HCT116 (cell line): ENCODE data around the gene GSTO1. TPM values are rescaled to one million over a fixed set of nuclear protein-coding genes. Genes with fewer than 3 reads are reported as not detected.

Experiments
- ATAC-seq: fragments of 200-7000 bp; cut with Tn5 transposase; 2 replicates; pipeline ENCODE4 v1.9.1; 2020; ENCODE audit warnings: mild to moderate bottlenecking, moderate library complexity
- BruUV-seq: library from RNA; stranded (reverse); fragments of 400-500 nt; replicated peaks from 2 replicates; lab custom pipeline; 2021; lab: Mats Ljungman, UMichigan
- CTCF ChIA-PET: fragments of 300-600 bp; sonication (Branson Sonifier 250); formaldehyde crosslinking; loops from one replicate; lab custom pipeline; 2021; ENCODE audit warnings: antibody characterized with exemption; lab: Charles Lee
- POLR2A ChIA-PET: fragments of 300-600, 350-600 bp; sonication (Branson Sonifier 250); formaldehyde crosslinking; loops from one replicate; lab custom pipeline; 2021; ENCODE audit warnings: antibody characterized with exemption; lab: Charles Lee
- RAD21 ChIA-PET, 2 experiments: fragments of 300-600 bp; sonication (Branson Sonifier 250); formaldehyde crosslinking; loops; one replicate each; lab custom pipeline; 2023; ENCODE audit warnings: low total read pairs in 2 of 2; ENCODE audit not compliant: uncharacterized antibody in 2 of 2, unreplicated experiment in 2 of 2, low non-redundant PET in 1 of 2; lab: Charles Lee
- DNase-seq: peaks from one replicate; pipeline ENCODE4 v3.0.0-alpha.2; 2010; ENCODE audit warnings: low read depth, low spot score
- H2AFZ ChIP-seq: fragments of 200-600 bp; shearing (Covaris generic), sonication (generic); 2 replicates; pipeline ENCODE4 v1.6.1; 2017; ENCODE audit warnings: low read depth, mixed run types, mixed read lengths, antibody characterized with exemption, low read length; ENCODE audit not compliant: poor library complexity, severe bottlenecking
- H3K27ac ChIP-seq: 2 replicates; pipeline ENCODE4 v1.5.1; 2012; ENCODE audit warnings: low read depth, low read length
- H3K27me3 ChIP-seq: fragments of 200-600 bp; sonication (generic); 2 replicates; pipeline ENCODE4 v1.6.1; 2016; ENCODE audit warnings: mixed run types, low read length, mixed read lengths; ENCODE audit not compliant: insufficient read depth
- H3K36me3 ChIP-seq, 2 experiments: fragments of 200-500 bp in 1 of 2; fragments of 200-600 bp in 1 of 2; sonication (Bioruptor generic) in 1 of 2; sonication (generic) in 1 of 2; 2 replicates each; pipeline versions ENCODE4 v1.5.1 to v1.6.1; 2014 to 2016; ENCODE audit warnings: low read length in 2 of 2, inconsistent platforms in 1 of 2, mixed read lengths in 1 of 2, mixed run types in 1 of 2; ENCODE audit not compliant: insufficient read depth in 2 of 2, control insufficient read depth in 1 of 2
- H3K4me1 ChIP-seq, 2 experiments: fragments of 200-600 bp in 1 of 2; sonication (generic) in 1 of 2; 2 replicates each; pipeline versions ENCODE4 v1.5.1 to v1.6.1; 2012 to 2017; ENCODE audit warnings: low read length in 2 of 2, inconsistent platforms in 1 of 2, mild to moderate bottlenecking in 1 of 2, mixed read lengths in 1 of 2, mixed run types in 1 of 2, moderate library complexity in 1 of 2; ENCODE audit not compliant: insufficient read depth in 2 of 2, control insufficient read depth in 1 of 2
- H3K4me2 ChIP-seq: fragments of 200-600 bp; sonication (generic); 2 replicates; pipeline ENCODE4 v1.6.1; 2017; ENCODE audit warnings: mixed run types, low read length, mixed read lengths
- H3K4me3 ChIP-seq, 2 experiments: fragments of 200-600 bp in 1 of 2; sonication (generic) in 1 of 2; replicated peaks in 1 of 2; 2 replicates each; pipeline ENCODE4 v1.5.1; 2011 to 2016; ENCODE audit warnings: low read length in 2 of 2, control low read depth in 1 of 2, low read depth in 1 of 2, mild to moderate bottlenecking in 1 of 2, mixed read lengths in 1 of 2, mixed run types in 1 of 2
- H3K79me2 ChIP-seq: fragments of 200-600 bp; sonication (generic); 2 replicates; pipeline ENCODE4 v1.6.1; 2017; ENCODE audit warnings: mild to moderate bottlenecking, mixed run types, low read length, moderate library complexity, mixed read lengths; ENCODE audit not compliant: insufficient read depth
- H3K9ac ChIP-seq: fragments of 200-600 bp; sonication (generic); 2 replicates; pipeline ENCODE4 v1.6.1; 2016; ENCODE audit warnings: low read length, mixed read lengths
- H3K9me2 ChIP-seq: fragments of 200-600 bp; sonication (generic), shearing (Covaris generic); 2 replicates; pipeline ENCODE4 v1.6.1; 2017; ENCODE audit warnings: mixed run types, mild to moderate bottlenecking, moderate library complexity; ENCODE audit not compliant: insufficient read depth
- H3K9me3 ChIP-seq, 2 experiments: fragments of 200-500 bp in 1 of 2; fragments of 200-600 bp in 1 of 2; sonication (Bioruptor generic) in 1 of 2; sonication (generic) in 1 of 2; 2 replicates each; pipeline ENCODE4 v1.6.1; 2014 to 2017; ENCODE audit warnings: low read length in 2 of 2, mixed read lengths in 2 of 2, inconsistent platforms in 1 of 2, low read depth in 1 of 2, mild to moderate bottlenecking in 1 of 2, mixed run types in 1 of 2, moderate library complexity in 1 of 2; ENCODE audit not compliant: control insufficient read depth in 1 of 2, insufficient read depth in 1 of 2
- H4K20me1 ChIP-seq: fragments of 200-600 bp; sonication (generic), shearing (Covaris generic); 2 replicates; pipeline ENCODE4 v1.6.1; 2017; ENCODE audit warnings: mixed run types, mild to moderate bottlenecking, moderate library complexity; ENCODE audit not compliant: insufficient read depth
- CBX3 ChIP-seq: IDR thresholded peaks from 2 replicates; pipeline ENCODE4 v1.6.1; 2012; ENCODE audit warnings: low read depth
- CEBPB ChIP-seq: IDR thresholded peaks from 2 replicates; pipeline ENCODE4 v1.6.1; 2012; ENCODE audit warnings: low read depth
- ELF1 ChIP-seq: IDR thresholded peaks from 2 replicates; pipeline ENCODE4 v1.6.1; 2012; ENCODE audit warnings: low read depth, borderline replicate concordance
- EZH2 ChIP-seq: fragments of 200-600 bp; sonication (generic); IDR thresholded peaks from 2 replicates; pipeline ENCODE4 v1.6.1; 2017; ENCODE audit warnings: antibody characterized with exemption, mixed run types
- EZH2phosphoT487 ChIP-seq: fragments of 200-600 bp; IDR thresholded peaks from 2 replicates; pipeline ENCODE4 v1.6.1; 2018; ENCODE audit warnings: antibody characterized with exemption, borderline replicate concordance
- JUND ChIP-seq: IDR thresholded peaks from 2 replicates; pipeline ENCODE4 v1.6.1; 2012
- POLR2A ChIP-seq: IDR thresholded peaks from 2 replicates; pipeline ENCODE4 v1.7.0; 2011; ENCODE audit warnings: borderline replicate concordance; ENCODE audit not compliant: insufficient read depth, insufficient read length; ENCODE audit errors: extremely low read depth
- RAD21 ChIP-seq: IDR thresholded peaks from 2 replicates; pipeline ENCODE4 v1.6.1; 2012; ENCODE audit warnings: low read depth, mild to moderate bottlenecking
- SIN3A ChIP-seq: IDR thresholded peaks from 2 replicates; pipeline ENCODE4 v1.6.1; 2012; ENCODE audit warnings: low read depth
- SRF ChIP-seq: IDR thresholded peaks from 2 replicates; pipeline ENCODE4 v1.6.1; 2012; ENCODE audit warnings: low read depth
- TCF7L2 ChIP-seq: IDR thresholded peaks from 2 replicates; pipeline ENCODE4 v1.7.0; 2011; ENCODE audit warnings: borderline replicate concordance, inconsistent platforms; ENCODE audit not compliant: insufficient read depth, insufficient read length; ENCODE audit errors: extremely low read depth
- YY1 ChIP-seq: IDR thresholded peaks from 2 replicates; pipeline ENCODE4 v1.6.1; 2011; ENCODE audit warnings: low read length, low read depth, moderate library complexity, mild to moderate bottlenecking; ENCODE audit not compliant: insufficient replicate concordance; ENCODE audit errors: extremely low read depth
- ZFX ChIP-seq: fragments of 450-650 bp; IDR thresholded peaks from 2 replicates; pipeline ENCODE4 v1.6.1; 2017
- intact Hi-C: fragments of 100-400 bp; cut with micrococcal nuclease; formaldehyde crosslinking; loops from 2 replicates; pipeline ENCODE4 v1.10.0; 2022
- total RNA-seq: library from RNA; stranded (reverse); gene quantifications from one replicate; pipeline ENCODE4 v1.2.1, GENCODE V29; 2021; ENCODE audit not compliant: unreplicated experiment
- TF ChIP-seq, protein P1 (sequence below), 3 experiments: fragments of 200-600 bp in 1 of 3; sonication (generic) in 1 of 3; IDR thresholded peaks in 2 of 3; conservative IDR thresholded peaks in 1 of 3; 2 replicates each; pipeline ENCODE4 v1.5.1; 2012 to 2017; ENCODE audit warnings: low read depth in 2 of 3, low read length in 2 of 3, antibody characterized with exemption in 1 of 3, borderline replicate concordance in 1 of 3, control low read depth in 1 of 3, mild to moderate bottlenecking in 1 of 3, mixed read lengths in 1 of 3, mixed run types in 1 of 3, moderate library complexity in 1 of 3; ENCODE audit not compliant: insufficient read depth in 1 of 3
- TF ChIP-seq, protein P2 (sequence below): IDR thresholded peaks from 2 replicates; pipeline ENCODE4 v1.6.1; 2012; ENCODE audit warnings: low read depth
- TF ChIP-seq, protein P3 (sequence below): IDR thresholded peaks from 2 replicates; pipeline ENCODE4 v1.6.1; 2012
- TF ChIP-seq, protein P4 (sequence below): IDR thresholded peaks from 2 replicates; pipeline ENCODE4 v1.6.1; 2012

GSTO1 gene
- total RNA-seq, 1 experiment from 2014 or later: 179 TPM

DNA sequence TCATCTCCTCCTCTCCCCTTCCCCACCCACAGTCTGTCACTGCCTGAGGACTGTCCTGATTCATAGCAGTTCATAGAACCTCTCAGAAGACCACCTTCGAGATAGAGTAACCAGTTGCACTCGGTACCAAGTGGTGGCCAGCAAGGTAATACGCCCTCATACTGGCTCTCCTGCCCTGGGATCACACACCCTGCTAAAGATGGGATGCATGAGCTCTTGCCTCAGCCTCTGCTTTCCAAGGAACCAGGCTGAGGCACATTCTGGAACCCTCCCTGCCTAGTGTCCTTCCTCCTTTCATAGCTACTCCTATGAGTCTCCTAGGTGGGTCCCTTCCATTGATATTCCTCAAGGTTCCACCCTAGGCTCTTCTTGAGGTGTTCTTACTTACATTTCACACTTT, 38.1 kb upstream of the GSTO1 start:
- DNase-seq (no peak), ATAC-seq (no peak)
- Histone ChIP-seq H3K9ac (no peak overlapping the region), H4K20me1 (no peaks in the 10 kb centered on the region), H3K4me1 (no peaks in the 10 kb centered on the region), H3K79me2 (no peaks in the 10 kb centered on the region), H3K4me3 (no peak overlapping the region), H3K9me3 (no peaks in the 10 kb centered on the region), H3K27ac (no peak overlapping the region), H2AFZ (no peak overlapping the region), H3K36me3 (no peaks in the 10 kb centered on the region), H3K9me2 (no peaks in the 10 kb centered on the region), H3K27me3 (no peaks in the 10 kb centered on the region), H3K4me2 (no peak overlapping the region)
- CTCF ChIA-PET: interaction anchor here (1.1 kb wide), 1 partner anchor 77 kb away, joined by 3 read pairs; no protein-coding TSS in a partner anchor
- intact Hi-C loops: no loop called here
- POLR2A ChIA-PET: no interaction called here
- RAD21 ChIA-PET: no interaction called here
- no TSS peak for BruUV-seq
- no peak for TF ChIP-seq ZFX
- TF ChIP-seq SRF: no peak
- TF ChIP-seq POLR2A: no peak
- TF ChIP-seq, protein P1, sequence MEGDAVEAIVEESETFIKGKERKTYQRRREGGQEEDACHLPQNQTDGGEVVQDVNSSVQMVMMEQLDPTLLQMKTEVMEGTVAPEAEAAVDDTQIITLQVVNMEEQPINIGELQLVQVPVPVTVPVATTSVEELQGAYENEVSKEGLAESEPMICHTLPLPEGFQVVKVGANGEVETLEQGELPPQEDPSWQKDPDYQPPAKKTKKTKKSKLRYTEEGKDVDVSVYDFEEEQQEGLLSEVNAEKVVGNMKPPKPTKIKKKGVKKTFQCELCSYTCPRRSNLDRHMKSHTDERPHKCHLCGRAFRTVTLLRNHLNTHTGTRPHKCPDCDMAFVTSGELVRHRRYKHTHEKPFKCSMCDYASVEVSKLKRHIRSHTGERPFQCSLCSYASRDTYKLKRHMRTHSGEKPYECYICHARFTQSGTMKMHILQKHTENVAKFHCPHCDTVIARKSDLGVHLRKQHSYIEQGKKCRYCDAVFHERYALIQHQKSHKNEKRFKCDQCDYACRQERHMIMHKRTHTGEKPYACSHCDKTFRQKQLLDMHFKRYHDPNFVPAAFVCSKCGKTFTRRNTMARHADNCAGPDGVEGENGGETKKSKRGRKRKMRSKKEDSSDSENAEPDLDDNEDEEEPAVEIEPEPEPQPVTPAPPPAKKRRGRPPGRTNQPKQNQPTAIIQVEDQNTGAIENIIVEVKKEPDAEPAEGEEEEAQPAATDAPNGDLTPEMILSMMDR (IDR thresholded peaks at IDR 0.05 in 2 of 3, conservative IDR thresholded peaks at IDR 0.05 in 1 of 3; ENCODE audit: borderline replicate concordance in 1 of 3, insufficient read depth in 1 of 3, low read depth in 2 of 3, low read length in 2 of 3): no peak
- no peak for TF ChIP-seq ELF1
- no peak for TF ChIP-seq CEBPB
- TF ChIP-seq, protein P2, sequence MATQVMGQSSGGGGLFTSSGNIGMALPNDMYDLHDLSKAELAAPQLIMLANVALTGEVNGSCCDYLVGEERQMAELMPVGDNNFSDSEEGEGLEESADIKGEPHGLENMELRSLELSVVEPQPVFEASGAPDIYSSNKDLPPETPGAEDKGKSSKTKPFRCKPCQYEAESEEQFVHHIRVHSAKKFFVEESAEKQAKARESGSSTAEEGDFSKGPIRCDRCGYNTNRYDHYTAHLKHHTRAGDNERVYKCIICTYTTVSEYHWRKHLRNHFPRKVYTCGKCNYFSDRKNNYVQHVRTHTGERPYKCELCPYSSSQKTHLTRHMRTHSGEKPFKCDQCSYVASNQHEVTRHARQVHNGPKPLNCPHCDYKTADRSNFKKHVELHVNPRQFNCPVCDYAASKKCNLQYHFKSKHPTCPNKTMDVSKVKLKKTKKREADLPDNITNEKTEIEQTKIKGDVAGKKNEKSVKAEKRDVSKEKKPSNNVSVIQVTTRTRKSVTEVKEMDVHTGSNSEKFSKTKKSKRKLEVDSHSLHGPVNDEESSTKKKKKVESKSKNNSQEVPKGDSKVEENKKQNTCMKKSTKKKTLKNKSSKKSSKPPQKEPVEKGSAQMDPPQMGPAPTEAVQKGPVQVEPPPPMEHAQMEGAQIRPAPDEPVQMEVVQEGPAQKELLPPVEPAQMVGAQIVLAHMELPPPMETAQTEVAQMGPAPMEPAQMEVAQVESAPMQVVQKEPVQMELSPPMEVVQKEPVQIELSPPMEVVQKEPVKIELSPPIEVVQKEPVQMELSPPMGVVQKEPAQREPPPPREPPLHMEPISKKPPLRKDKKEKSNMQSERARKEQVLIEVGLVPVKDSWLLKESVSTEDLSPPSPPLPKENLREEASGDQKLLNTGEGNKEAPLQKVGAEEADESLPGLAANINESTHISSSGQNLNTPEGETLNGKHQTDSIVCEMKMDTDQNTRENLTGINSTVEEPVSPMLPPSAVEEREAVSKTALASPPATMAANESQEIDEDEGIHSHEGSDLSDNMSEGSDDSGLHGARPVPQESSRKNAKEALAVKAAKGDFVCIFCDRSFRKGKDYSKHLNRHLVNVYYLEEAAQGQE: no peak
- TF ChIP-seq EZH2phosphoT487: no peak
- no peak for TF ChIP-seq JUND
- no peak for TF ChIP-seq YY1
- no peak for TF ChIP-seq CBX3
- TF ChIP-seq, protein P3, sequence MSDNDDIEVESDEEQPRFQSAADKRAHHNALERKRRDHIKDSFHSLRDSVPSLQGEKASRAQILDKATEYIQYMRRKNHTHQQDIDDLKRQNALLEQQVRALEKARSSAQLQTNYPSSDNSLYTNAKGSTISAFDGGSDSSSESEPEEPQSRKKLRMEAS: no peak
- TF ChIP-seq, protein P4, sequence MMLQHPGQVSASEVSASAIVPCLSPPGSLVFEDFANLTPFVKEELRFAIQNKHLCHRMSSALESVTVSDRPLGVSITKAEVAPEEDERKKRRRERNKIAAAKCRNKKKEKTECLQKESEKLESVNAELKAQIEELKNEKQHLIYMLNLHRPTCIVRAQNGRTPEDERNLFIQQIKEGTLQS: no peak
- TF ChIP-seq TCF7L2: no peak
- TF ChIP-seq RAD21: no peak
- TF ChIP-seq EZH2: no peak
- TF ChIP-seq SIN3A: no peak
